Right lobe of liver (tissue), 6 donors: ENCODE measurements around the gene DUSP1. TPM values are rescaled to one million over a fixed set of nuclear protein-coding genes. Genes with fewer than 3 reads are reported as not detected.

ENCODE experiments used
- ATAC-seq, 4 donors: fragments of 200-7000 bp; cut with Tn5 transposase; one replicate each; pipeline ENCODE4 v1.9.1; 2020; ENCODE audit warnings: mild to moderate bottlenecking in 4 of 4, moderate library complexity in 4 of 4
- DNase-seq, 3 donors: peaks; one replicate each; pipeline ENCODE4 v3.0.0-alpha.2; 2020
- H3K27ac ChIP-seq, 3 donors: fragments of 200-600 bp; one replicate each; pipeline ENCODE4 v1.8.0; 2022
- H3K27me3 ChIP-seq, 2 donors: fragments of 200-600 bp; one replicate each; pipeline ENCODE4 v1.8.0; 2022
- H3K36me3 ChIP-seq, 4 donors: fragments of 200-600 bp; sonication (generic) in 1 of 4; one replicate each; pipeline versions ENCODE4 v1.5.1 to v1.8.0; 2017 to 2022; ENCODE audit warnings: control low read depth in 1 of 4
- H3K4me1 ChIP-seq, 4 donors: fragments of 200-600 bp; sonication (generic) in 1 of 4; one replicate each; pipeline versions ENCODE4 v1.5.1 to v1.8.0; 2017 to 2022; ENCODE audit warnings: control low read depth in 1 of 4
- H3K4me3 ChIP-seq, 3 donors: fragments of 200-600 bp; one replicate each; pipeline ENCODE4 v1.8.0; 2022
- H3K9me3 ChIP-seq, 4 donors: fragments of 200-600 bp; sonication (generic) in 1 of 4; one replicate each; pipeline versions ENCODE4 v1.5.1 to v1.8.0; 2017 to 2022; ENCODE audit warnings: control low read depth in 1 of 4
- CTCF ChIP-seq, 4 donors: fragments of 200-600 bp in 3 of 4; fragments of 450-650 bp in 1 of 4; IDR thresholded peaks; one replicate each; pipeline versions ENCODE4 v1.5.1 to v1.8.0; 2016 to 2022; ENCODE audit warnings: antibody characterized with exemption in 4 of 4, mild to moderate bottlenecking in 2 of 4
- POLR2A ChIP-seq: fragments of 450-650 bp; IDR thresholded peaks from one replicate; pipeline ENCODE4 v1.6.1; 2017; ENCODE audit warnings: antibody characterized with exemption, mild to moderate bottlenecking
- WGBS: methylation state at CpG from one replicate; pipeline ENCODE4 v1.1.6; 2018; ENCODE audit warnings: low coverage, low lambda C conversion rate; ENCODE audit not compliant: insufficient coverage; ENCODE audit errors: missing lambda C conversion rate; 5-methylcytosine and 5-hydroxymethylcytosine counted together
- intact Hi-C, 2 donors: fragments of 100-400 bp; cut with DNase I; formaldehyde crosslinking; loops; one replicate each; pipeline versions ENCODE4 v1.11.2 to v1.14.1; 2022
- total RNA-seq, 6 experiments: library from RNA; depleted of rRNA in 2 of 6; stranded (reverse); fragments of >200 nt in 2 of 6; fragmentation: NEBNext Ultra II Directional in 3 of 6; extraction: Animal tissue kit (Norgen Biotek cat#: 25700) in 3 of 6; gene quantifications; one replicate each; pipeline versions ENCODE4 v1.1.0 to v1.2.4, GENCODE V29; 2016 to 2023
- donor health status: DM: no; HTN: yes; CAD: no.
- donor health status: DM: no; HTN: no; CAD: no.
- donor health status: DM: no; HTN: no; CAD: no.
- donor health status: DM: no; HTN: yes; CAD: no.
- donor health status: DM: no; HTN: yes; CAD: no.

DUSP1 gene
- total RNA-seq, 6 experiments from 2014 or later = 106 to 407 (median 232) TPM

DNA sequence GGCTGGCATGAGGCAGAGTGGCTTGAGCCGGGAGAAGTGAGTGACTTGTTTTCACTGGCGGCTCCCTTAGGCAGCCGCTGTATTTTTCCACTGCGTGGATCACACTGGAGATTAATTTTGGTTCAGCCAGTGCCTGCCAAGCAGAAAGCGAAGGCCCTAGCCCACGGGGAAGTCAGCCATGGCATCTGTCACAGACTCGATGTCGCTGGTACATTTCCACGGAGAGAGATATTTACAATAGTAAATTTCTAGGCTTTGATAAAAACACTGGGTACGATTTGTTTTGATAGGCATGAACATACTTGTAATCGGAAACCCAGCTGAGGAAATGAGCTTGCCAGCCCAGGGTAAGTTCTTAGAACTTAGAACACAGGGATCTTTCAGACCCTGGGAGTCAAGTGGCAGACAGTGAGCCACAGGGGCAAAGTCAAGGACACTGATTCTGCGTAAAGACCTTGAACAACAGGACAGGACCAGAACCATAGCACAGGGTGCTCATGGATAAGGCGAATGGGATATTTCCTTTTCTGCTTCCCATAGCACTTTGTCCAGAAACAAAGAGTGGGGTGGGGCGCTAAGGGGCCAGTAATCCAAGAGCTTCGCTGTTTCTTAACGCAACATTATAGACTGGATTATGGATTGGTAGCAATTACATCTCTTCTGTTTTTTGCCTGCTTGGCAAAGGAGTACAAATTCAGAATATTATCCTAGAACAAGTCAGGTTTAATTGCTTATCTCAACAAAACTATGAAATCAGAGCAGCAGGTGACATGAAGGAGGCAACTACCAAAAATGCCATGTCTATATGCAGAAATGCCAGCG is 4.5 kb downstream of the DUSP1 start:
- 17% methylated on average over 17 of the region's 17 CpGs for WGBS
- H3K9me3 ChIP-seq = no peaks in the 10 kb centered on the region
- H3K36me3 ChIP-seq = peaks cover 9 to 34% (median 25%) of the 10 kb centered on the region in 4 donors
- H3K4me1 ChIP-seq = peaks cover 0 to 43% (median 4%) of the 10 kb centered on the region in 4 donors
- DNase-seq (peak; percentile 63 to 88 (median 82)), ATAC-seq (peak; percentile 6 to 40 (median 18))
- TF ChIP-seq POLR2A (peak; percentile 35), CTCF (IDR thresholded peaks at IDR 0.05) (no peak)
- peak overlapping the region; percentile 99 to 100 (median 99) for H3K27ac ChIP-seq
- no peaks in the 10 kb centered on the region for H3K27me3 ChIP-seq
- H3K4me3 ChIP-seq = peak overlapping the region; percentile 0 to 94 (median 76)
- intact Hi-C loops = loop anchor here (5.0 kb wide), 1 partner anchor 49 kb away; no protein-coding TSS in a partner anchor

DNA sequence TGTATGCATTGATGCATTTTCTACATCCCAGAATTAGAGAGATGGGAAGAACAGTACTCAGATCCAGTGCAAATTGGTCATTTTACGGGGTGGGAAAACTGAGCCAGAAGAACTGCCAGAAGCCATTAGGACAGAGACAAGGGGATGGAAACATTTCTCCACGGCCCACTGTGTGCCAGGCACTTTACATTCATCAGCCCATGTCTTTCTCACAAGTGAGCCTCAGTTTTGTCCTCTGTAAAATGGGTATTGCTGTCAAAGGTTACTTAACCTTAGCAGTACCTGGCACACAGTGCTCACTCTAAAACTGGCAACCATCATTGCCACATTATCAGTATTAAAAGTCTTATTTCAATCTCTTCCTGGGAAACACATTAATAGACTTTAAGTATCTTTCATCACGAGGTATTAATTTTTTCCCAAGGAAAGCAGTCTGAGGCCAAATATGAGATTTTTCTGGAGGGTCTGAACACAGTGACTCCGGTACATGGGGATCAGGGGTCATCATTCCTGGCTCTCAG is 5.2 kb downstream of the DUSP1 start:
- ATAC-seq = peak in 2 of 4 donors; percentile 0 to 22
- Histone ChIP-seq H3K9me3 (no peaks in the 10 kb centered on the region), H3K36me3 (peaks cover 9 to 34% (median 25%) of the 10 kb centered on the region in 4 donors), H3K27me3 (no peaks in the 10 kb centered on the region), H3K27ac (peak overlapping the region; percentile 99 to 100 (median 99)), H3K4me1 (peaks cover 0 to 43% (median 4%) of the 10 kb centered on the region in 4 donors), H3K4me3 (peak overlapping the region in 1 of 3 donors; percentile 22)
- no peak for TF ChIP-seq CTCF (IDR thresholded peaks at IDR 0.05)
- TF ChIP-seq POLR2A = no peak
- intact Hi-C loops = loop anchor here (5.0 kb wide), 1 partner anchor 49 kb away; no protein-coding TSS in a partner anchor
- peak in 1 of 3 donors; percentile 62 for DNase-seq
- WGBS = 16% methylated on average over 4 of the region's 4 CpGs

GRCh38 chr5:172764861-172765765 is 5.9 kb downstream of the DUSP1 start:
- Histone ChIP-seq H3K36me3 (peaks cover 9 to 28% (median 25%) of the 10 kb centered on the region in 4 donors), H3K27me3 (no peaks in the 10 kb centered on the region), H3K4me3 (peak overlapping the region; percentile 22 to 43 (median 22)), H3K4me1 (peaks cover 0 to 43% (median 4%) of the 10 kb centered on the region in 4 donors), H3K27ac (peak overlapping the region; percentile 99 to 100 (median 99)), H3K9me3 (no peaks in the 10 kb centered on the region)
- WGBS = 8% methylated on average over 21 of the region's 24 CpGs
- intact Hi-C loops = loop anchor here (5.0 kb wide), 2 partner anchors 38 to 48 kb away; no protein-coding TSS in a partner anchor
- TF ChIP-seq CTCF (IDR thresholded peaks at IDR 0.05) (no peak), POLR2A (peak; percentile 48)
- peak; percentile 48 to 76 (median 56) for ATAC-seq
- DNase-seq = peak; percentile 92 to 97 (median 95)

DNA sequence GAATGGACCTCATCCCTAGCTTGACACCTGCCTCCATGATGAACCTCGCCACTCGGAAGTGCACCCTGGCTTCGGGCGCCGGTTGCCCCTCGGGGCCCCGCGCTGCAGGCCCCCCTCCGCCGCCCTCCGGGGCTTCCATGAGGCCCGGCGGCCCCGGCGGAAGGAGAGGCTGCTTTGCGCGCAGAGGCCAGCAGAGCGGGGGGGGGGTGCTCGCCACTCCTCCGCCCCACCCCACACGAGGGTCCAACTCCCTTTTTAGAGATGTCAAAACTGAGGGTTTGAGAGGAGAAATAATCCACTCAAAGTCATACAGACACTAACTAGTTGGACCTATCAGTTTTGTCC is 7.9 kb downstream of the DUSP1 start:
- TF ChIP-seq POLR2A = no peak
- TF ChIP-seq CTCF (IDR thresholded peaks at IDR 0.05) = no peak
- no peaks in the 10 kb centered on the region for H3K27me3 ChIP-seq
- H3K9me3 ChIP-seq = no peaks in the 10 kb centered on the region
- H3K27ac ChIP-seq = no peak overlapping the region
- intact Hi-C loops = loop anchor here in 1 of 2 donors (5.0 kb wide), 1 partner anchor 36 kb away; no protein-coding TSS in a partner anchor
- DNase-seq (no peak), ATAC-seq (no peak)
- peaks cover 3 to 8% (median 6%) of the 10 kb centered on the region in 4 donors for H3K36me3 ChIP-seq
- 60% methylated on average over 1 of the region's 21 CpGs for WGBS
- no peak overlapping the region for H3K4me3 ChIP-seq
- peaks cover 0 to 35% (median 4%) of the 10 kb centered on the region in 4 donors for H3K4me1 ChIP-seq
